GM12872 (cell line): ENCODE data around the gene PMVK.

Source experiments
- TF ChIP-seq, protein P1 (sequence below): IDR thresholded peaks from 3 replicates; pipeline ENCODE4 v1.5.1; 2011; ENCODE audit warnings: low read depth, mild to moderate bottlenecking, low read length, moderate library complexity; ENCODE audit not compliant: insufficient read depth

Gene PMVK

DNA sequence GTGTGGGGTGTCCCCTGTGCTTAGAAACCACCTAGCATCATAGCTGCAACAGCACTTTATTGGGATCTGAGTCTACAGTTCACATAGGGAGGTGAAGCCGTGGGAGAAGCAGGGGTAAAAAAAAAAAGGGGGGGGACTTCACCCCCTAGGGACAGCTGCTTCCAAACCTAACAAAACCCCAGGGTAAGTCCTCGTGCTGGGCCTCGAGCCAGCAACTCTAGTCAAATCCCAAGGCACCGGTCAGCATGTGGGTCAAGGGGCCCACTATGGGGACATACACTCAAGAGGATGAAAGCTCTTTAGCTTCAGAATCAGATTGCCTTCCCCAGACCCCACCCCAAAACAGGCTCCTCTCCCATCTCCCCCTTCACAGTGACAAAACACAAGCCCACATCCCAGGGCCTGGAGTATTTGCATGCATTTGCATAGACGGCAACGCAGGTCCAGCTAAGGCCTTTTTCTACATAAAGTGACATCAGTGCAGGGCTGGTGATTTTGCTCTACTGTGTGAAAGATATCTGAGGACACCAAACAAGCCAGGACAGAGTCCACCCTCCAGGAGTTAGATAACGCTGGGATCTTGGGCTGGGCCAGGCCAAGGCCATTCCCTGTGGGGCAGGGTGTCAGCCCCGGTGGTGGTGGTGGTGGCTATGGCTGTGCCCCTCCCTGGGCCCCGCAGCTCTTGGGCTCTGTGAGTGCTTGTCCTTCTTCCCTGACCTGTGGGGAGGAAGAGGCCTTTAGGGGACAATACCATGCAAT lies 8.1 kb upstream of the PMVK start:
- TF ChIP-seq, protein P1, sequence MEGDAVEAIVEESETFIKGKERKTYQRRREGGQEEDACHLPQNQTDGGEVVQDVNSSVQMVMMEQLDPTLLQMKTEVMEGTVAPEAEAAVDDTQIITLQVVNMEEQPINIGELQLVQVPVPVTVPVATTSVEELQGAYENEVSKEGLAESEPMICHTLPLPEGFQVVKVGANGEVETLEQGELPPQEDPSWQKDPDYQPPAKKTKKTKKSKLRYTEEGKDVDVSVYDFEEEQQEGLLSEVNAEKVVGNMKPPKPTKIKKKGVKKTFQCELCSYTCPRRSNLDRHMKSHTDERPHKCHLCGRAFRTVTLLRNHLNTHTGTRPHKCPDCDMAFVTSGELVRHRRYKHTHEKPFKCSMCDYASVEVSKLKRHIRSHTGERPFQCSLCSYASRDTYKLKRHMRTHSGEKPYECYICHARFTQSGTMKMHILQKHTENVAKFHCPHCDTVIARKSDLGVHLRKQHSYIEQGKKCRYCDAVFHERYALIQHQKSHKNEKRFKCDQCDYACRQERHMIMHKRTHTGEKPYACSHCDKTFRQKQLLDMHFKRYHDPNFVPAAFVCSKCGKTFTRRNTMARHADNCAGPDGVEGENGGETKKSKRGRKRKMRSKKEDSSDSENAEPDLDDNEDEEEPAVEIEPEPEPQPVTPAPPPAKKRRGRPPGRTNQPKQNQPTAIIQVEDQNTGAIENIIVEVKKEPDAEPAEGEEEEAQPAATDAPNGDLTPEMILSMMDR, result no peak

DNA sequence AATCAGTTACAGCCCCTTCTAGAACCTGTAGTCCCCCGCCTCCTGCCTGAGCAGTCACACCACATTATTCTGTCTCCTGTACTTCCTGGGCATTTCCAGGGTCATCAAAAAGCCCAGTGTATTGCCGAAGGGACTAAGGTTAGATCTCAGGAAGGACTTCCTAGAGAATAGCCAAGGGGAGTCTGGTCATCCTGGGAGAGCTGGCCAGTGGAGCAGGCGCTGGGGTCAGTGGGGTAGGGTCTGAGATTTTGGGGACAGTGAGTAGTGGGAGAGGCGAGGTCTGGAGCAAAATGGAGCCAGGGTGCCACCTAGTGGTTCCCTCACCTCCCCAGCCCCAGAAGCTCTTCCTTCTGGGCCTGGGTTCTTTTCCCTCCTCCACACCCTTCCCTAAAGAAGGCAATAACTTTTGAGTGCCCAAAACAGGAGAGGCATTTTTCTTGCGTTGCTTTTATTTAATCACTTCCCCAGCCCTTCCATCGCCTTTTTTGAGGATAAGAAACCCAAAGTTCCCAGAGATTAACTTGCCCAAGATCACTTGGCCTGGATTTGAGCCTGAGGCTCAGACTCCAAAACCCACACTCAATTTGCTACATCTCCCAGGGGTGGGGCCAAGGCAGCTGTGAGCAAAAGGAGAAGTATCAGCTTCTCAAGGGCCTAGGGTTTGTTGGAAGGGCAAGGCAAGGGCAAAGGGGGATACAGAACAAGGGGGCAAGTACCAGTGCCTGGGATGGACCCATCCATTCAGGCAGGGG lies 7.3 kb upstream of the PMVK start:
- TF ChIP-seq, protein P1, result peak; percentile 94

DNA sequence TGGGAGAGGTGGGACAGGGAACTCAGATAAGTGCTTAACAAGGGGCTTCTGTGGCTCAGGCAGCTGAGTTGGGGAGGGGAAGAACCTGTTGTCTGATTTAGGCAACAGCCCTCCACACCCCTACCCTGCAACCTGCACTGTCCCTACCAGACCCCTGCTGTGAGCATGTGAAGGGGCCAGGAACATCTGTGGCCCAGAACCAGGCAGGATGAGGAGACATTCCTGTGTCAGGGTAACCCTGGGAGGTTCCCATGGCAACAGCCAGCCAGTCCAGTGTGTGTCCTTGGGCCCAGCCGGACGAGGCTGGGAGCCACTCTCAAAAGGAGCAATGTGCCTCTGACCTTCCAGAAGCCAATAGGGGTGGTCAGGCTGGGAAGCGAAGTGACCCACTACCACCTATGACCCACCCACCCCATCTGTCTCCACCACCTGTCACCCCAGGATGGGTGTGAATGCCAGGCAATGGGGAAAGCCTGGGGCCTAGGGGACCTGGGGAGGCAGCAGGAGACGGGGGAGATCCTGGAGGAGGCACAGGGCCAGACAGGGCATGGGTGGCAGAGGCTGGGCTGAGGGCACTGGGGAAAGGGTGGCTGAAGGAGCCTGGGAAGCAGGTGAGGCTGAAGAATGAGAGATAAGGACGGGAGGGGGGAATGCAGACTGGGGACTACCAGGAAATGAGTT lies 5.0 kb upstream of the PMVK start:
- TF ChIP-seq, protein P1, result no peak

DNA sequence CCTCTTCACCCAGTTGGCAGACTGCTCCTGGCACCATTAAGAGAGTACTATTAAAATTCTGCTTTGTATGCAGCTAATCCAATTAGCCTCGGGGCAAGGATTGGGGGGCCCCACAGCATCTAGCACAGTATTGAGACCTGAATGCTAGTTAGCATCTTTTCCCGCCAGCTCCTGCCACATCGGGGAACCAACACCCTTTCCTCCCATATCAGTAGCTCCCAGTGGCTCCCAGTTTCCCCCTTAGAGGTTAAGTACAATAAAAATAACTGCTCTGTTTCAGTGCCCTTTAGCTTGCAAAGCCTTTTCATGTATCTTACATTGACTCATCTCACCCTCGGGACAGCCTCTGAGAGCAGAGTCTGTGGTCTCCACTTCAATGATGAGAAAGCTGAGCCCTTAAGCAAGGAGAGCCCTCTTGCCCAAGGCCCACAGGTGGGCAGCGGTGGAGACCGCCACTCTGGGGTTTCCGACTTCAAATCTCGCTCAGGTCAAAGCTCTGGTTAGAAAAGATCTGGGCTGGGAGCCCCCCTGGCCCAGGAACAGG lies 4.2 kb upstream of the PMVK start:
- TF ChIP-seq, protein P1, result 0 out of 3 replicates have a peak, but pooled peaks have one; percentile 0

DNA sequence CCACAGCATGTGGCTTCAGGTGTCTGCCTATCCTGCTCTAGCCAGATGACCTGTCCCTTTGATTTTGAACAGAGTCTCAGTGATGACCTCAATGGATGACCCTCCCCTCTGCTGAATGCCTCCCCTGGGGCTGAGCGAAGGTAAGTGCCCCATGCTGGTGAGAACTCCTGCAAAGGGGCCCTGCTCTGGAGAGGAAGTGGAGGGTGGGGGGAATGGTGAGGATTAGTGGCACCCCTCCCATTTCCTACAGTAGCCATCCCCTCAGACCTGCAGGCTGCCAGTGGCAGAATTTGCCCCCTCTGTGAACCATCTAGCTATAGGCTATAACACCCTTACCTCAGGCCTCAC lies 3.7 kb upstream of the PMVK start:
- TF ChIP-seq, protein P1, result no peak

DNA sequence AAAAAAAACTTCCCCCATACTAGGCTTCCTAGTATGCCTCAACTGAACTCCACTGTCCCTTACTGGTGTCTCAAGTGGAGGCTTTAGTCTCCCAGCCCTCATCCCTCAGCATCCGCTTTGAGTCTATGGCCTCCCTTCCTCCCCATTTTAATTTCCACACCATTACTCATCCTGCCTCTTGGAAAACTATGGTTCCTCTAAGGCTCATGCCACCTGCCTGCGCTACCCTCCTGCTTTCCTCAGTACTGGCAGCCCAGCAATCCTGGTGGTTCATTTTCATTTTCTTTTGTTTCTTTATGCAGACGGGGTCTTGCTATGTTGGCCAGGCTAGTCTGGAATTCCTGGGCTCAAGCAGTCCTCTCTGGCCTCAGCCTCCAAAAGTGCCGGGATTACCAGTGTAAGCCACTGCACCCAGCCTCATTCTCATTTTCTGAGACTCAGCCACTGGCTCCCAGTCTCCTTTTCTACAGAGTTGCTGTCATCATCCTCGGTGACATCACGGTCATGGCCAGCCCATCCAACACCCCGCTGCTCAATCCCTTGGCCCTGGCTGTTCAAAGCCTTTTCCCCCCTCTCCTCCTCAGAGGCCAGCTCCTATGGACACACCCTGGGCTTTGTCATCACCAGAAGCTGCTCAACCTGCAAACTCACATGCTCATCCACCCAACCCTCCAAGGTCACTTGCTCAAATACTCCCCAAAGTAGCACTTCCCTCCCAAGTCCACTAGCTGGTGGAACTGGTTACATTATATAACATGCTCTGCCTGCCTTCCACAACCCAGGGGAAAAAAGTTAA lies 2.3 kb upstream of the PMVK start:
- TF ChIP-seq, protein P1, result 0 out of 3 replicates have a peak, but pooled peaks have one; percentile 11

DNA sequence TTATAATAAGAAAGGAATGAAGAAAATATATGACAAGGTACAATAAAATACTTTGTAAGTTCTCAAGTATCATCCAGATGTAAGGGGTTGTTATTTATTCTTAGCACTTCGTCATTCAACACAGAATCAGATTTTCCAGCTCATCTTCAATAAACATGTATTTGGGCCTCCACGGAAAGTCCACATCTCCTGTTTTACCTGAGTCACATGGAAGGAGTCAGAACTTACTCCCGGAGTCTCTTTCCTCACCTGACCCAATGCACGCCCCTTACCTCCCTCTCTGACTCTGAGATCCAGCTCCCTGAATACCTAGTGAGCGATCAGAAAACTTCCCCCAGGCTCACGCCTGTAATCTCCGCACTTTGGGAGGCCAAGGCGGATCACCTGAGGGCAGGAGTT lies 1.5 kb upstream of the PMVK start:
- TF ChIP-seq, protein P1, result no peak
